Breast epithelium (tissue), 3 donors: Measurements from ENCODE around the gene HS3ST3A1.

Experiments used
- POLR2A ChIP-seq: fragments of 450-650 bp; IDR thresholded peaks from one replicate; pipeline ENCODE4 v1.6.1; 2016; ENCODE audit warnings: antibody characterized with exemption, mild to moderate bottlenecking, moderate library complexity
- POLR2AphosphoS5 ChIP-seq, 3 donors: sonication (generic); formaldehyde crosslinking; IDR thresholded peaks; one replicate each; pipeline ENCODE4 v1.6.1; 2017; ENCODE audit warnings: antibody characterized with exemption in 3 of 3
- TF ChIP-seq, protein P1 (sequence below), 3 donors: fragments of 450-650 bp; IDR thresholded peaks; one replicate each; pipeline ENCODE4 v1.5.1; 2016 to 2017; ENCODE audit warnings: antibody characterized with exemption in 3 of 3, mild to moderate bottlenecking in 3 of 3, moderate library complexity in 3 of 3

DNA sequence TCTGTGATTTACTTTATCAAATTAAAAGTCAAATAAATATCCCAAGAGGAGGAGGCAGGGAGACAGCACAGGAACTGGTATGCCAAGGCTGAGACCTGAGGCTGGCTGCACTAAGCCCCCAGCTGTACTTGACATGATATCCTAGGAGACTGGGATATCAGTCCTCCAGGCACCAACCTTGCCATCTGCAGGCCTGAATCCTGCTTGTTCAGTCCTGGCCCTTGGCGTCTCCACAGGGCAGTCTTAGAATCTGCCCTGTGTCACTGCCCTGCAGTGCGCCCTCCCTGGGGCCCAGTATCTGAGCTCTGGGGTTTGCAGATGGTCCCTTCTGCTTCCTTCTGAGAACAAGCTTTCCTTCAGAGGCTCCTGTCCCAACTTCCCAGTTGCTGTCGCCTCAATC lies 75.9 kb downstream of the HS3ST3A1 start:
- TF ChIP-seq POLR2A (no peak), POLR2AphosphoS5 (IDR thresholded peaks at IDR 0.05) (no peak)
- TF ChIP-seq, protein P1, sequence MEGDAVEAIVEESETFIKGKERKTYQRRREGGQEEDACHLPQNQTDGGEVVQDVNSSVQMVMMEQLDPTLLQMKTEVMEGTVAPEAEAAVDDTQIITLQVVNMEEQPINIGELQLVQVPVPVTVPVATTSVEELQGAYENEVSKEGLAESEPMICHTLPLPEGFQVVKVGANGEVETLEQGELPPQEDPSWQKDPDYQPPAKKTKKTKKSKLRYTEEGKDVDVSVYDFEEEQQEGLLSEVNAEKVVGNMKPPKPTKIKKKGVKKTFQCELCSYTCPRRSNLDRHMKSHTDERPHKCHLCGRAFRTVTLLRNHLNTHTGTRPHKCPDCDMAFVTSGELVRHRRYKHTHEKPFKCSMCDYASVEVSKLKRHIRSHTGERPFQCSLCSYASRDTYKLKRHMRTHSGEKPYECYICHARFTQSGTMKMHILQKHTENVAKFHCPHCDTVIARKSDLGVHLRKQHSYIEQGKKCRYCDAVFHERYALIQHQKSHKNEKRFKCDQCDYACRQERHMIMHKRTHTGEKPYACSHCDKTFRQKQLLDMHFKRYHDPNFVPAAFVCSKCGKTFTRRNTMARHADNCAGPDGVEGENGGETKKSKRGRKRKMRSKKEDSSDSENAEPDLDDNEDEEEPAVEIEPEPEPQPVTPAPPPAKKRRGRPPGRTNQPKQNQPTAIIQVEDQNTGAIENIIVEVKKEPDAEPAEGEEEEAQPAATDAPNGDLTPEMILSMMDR (IDR thresholded peaks at IDR 0.05) = no peak
